DND-41 (cell line): ENCODE measurements around the gene OXER1.

ENCODE experiments used
- ATAC-seq: fragments of 200-7000 bp; cut with Tn5 transposase; 3 replicates; pipeline ENCODE4 v1.9.1; 2021; ENCODE audit warnings: low read depth; ENCODE audit not compliant: insufficient read depth
- DNase-seq: peaks from one replicate; pipeline ENCODE4 v3.0.0-alpha.2; 2020
- H2AFZ ChIP-seq: 2 replicates; pipeline ENCODE4 v1.6.0; 2012; ENCODE audit warnings: low read depth, low read length
- H3K27ac ChIP-seq: 2 replicates; pipeline ENCODE4 v1.5.1; 2012; ENCODE audit warnings: low read length, inconsistent platforms
- H3K27me3 ChIP-seq: fragments of 200-600 bp; sonication (generic); 2 replicates; pipeline ENCODE4 v1.6.0; 2012; ENCODE audit warnings: low read length, mild to moderate bottlenecking, inconsistent platforms; ENCODE audit not compliant: insufficient read depth, poor library complexity
- H3K36me3 ChIP-seq: 2 replicates; pipeline ENCODE4 v1.5.1; 2012; ENCODE audit warnings: low read length, inconsistent platforms; ENCODE audit not compliant: insufficient read depth
- H3K4me1 ChIP-seq: 2 replicates; pipeline ENCODE4 v1.5.1; 2012; ENCODE audit warnings: mild to moderate bottlenecking, low read length; ENCODE audit not compliant: insufficient read depth
- H3K4me2 ChIP-seq: 2 replicates; pipeline ENCODE4 v1.6.0; 2012; ENCODE audit warnings: mild to moderate bottlenecking, moderate library complexity, low read length, inconsistent platforms; ENCODE audit not compliant: insufficient read depth
- H3K4me3 ChIP-seq, 2 experiments: fragments of 200-600 bp in 1 of 2; shearing (Covaris generic) in 1 of 2; 2 replicates each; pipeline ENCODE4 v1.5.1; 2012 to 2016; ENCODE audit warnings: inconsistent platforms in 2 of 2, low read length in 2 of 2, mild to moderate bottlenecking in 2 of 2, low read depth in 1 of 2, moderate library complexity in 1 of 2
- H3K79me2 ChIP-seq: 2 replicates; pipeline ENCODE4 v1.6.0; 2012; ENCODE audit warnings: low read length, inconsistent platforms; ENCODE audit not compliant: insufficient read depth
- H3K9ac ChIP-seq: 2 replicates; pipeline ENCODE4 v1.6.0; 2012; ENCODE audit warnings: low read depth, mild to moderate bottlenecking, inconsistent platforms, low read length, moderate library complexity
- H3K9me3 ChIP-seq: 2 replicates; pipeline ENCODE4 v1.5.1; 2012; ENCODE audit warnings: low read length, moderate library complexity, mild to moderate bottlenecking, inconsistent platforms; ENCODE audit not compliant: insufficient read depth, severe bottlenecking
- H4K20me1 ChIP-seq: 2 replicates; pipeline ENCODE4 v1.6.0; 2012; ENCODE audit warnings: low read length; ENCODE audit not compliant: insufficient read depth
- CTCF ChIP-seq: IDR thresholded peaks from 2 replicates; pipeline ENCODE4 v1.5.1; 2012; ENCODE audit warnings: borderline replicate concordance, low read length, moderate library complexity, mild to moderate bottlenecking; ENCODE audit not compliant: poor library complexity, severe bottlenecking; ENCODE audit errors: extremely low read depth
- EZH2 ChIP-seq: IDR thresholded peaks from 3 replicates; pipeline ENCODE4 v1.6.1; 2012; ENCODE audit warnings: borderline replicate concordance, low read depth, mild to moderate bottlenecking, moderate library complexity, low read length, inconsistent platforms; ENCODE audit not compliant: severe bottlenecking

OXER1 gene

DNA sequence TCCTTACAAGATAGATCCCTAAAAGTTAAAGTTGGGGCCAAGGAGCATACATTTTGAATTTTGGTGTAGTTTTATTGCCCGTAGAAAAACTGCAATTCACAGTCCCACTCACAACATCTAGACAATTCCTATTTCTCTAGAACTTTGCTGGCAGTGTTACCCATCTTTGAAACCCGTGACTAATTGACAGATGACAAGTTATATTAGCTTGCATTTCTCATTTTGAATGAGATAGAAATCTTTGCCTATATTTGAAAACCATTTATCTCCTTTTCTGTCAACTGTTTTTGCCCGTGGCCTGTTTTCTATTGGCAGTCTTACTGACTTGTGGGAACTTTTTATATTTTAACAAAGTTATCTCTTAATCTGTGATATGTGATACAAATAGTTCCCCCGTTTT, 50.0 kb downstream of the OXER1 start:
- no peak for TF ChIP-seq EZH2
- no peak for TF ChIP-seq CTCF
- Histone ChIP-seq H3K9ac (no peak overlapping the region), H3K4me3 (no peak overlapping the region), H3K9me3 (no peaks in the 10 kb centered on the region), H3K27me3 (no peaks in the 10 kb centered on the region), H3K4me1 (no peaks in the 10 kb centered on the region), H2AFZ (no peak overlapping the region), H4K20me1 (no peaks in the 10 kb centered on the region), H3K27ac (no peak overlapping the region), H3K36me3 (peaks cover 13% of the 10 kb centered on the region), H3K4me2 (no peak overlapping the region), H3K79me2 (no peaks in the 10 kb centered on the region)
- ATAC-seq, result no peak
- no peak for DNase-seq

DNA sequence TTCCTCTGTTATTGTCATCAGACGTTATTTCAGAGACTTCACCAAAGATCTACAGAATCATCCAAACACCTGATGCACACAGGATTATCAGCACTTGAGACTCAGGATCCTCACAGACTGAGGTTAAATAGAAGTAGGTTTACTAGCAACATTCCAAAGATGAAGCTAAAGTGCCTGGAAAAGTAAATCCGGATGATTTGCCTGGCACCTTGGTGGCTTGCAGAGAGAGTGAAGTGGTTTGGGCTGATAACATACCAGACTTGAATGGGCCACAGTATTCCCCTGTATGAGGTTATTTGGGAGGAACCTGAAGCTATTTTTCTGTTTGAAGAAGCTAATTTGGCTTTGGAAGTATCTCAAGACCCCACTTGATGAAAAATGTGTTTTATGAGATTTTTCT, 51.0 kb downstream of the OXER1 start:
- Histone ChIP-seq H3K27ac (no peak overlapping the region), H3K27me3 (no peaks in the 10 kb centered on the region), H2AFZ (no peak overlapping the region), H3K4me2 (no peak overlapping the region), H3K9me3 (no peaks in the 10 kb centered on the region), H3K36me3 (peaks cover 23% of the 10 kb centered on the region), H4K20me1 (no peaks in the 10 kb centered on the region), H3K4me1 (no peaks in the 10 kb centered on the region), H3K9ac (no peak overlapping the region), H3K4me3 (no peak overlapping the region), H3K79me2 (no peaks in the 10 kb centered on the region)
- ATAC-seq (no peak), DNase-seq (no peak)
- TF ChIP-seq EZH2 (no peak), CTCF (no peak)
